HepG2 (cell line): ENCODE data around the gene ARL8B. TPM values are rescaled to one million over a fixed set of nuclear protein-coding genes. Genes with fewer than 3 reads are reported as not detected.

Experiments
- ATAC-seq: fragments of 200-7000 bp; cut with Tn5 transposase; 3 replicates; pipeline ENCODE4 v1.9.1; 2020; ENCODE audit warnings: mild to moderate bottlenecking, moderate library complexity
- BruUV-seq: library from RNA; stranded (reverse); fragments of 400-500 nt; replicated peaks from 2 replicates; lab custom pipeline; 2021; lab: Mats Ljungman, UMichigan
- CTCF ChIA-PET: fragments of 300-600 bp; formaldehyde crosslinking; extraction: SDS; loops from one replicate; lab custom pipeline; 2021; ENCODE audit warnings: low total read pairs, inconsistent platforms, low intra/inter-chr PET ratio; lab: Yijun Ruan, JAX
- POLR2A ChIA-PET: fragments of 350-600 bp; sonication (Branson Sonifier 250); formaldehyde crosslinking; loops from one replicate; lab custom pipeline; 2020; ENCODE audit warnings: antibody characterized with exemption, inconsistent platforms; lab: Yijun Ruan, JAX
- DNase-seq: peaks from one replicate; pipeline ENCODE4 v3.0.0-alpha.2; 2015; ENCODE audit warnings: low spot score
- FAIRE-seq: peaks from 3 replicates; lab custom pipeline; 2011; peaks lifted over from hg19 to GRCh38; lab: Jason Lieb, UNC
- H2AFZ ChIP-seq: one replicate; pipeline ENCODE4 v1.6.1; 2011; ENCODE audit warnings: low read length, inconsistent platforms
- H3K27ac ChIP-seq: fragments of 300-600 bp; 3 replicates; pipeline ENCODE4 v1.8.0; 2011; ENCODE audit warnings: mixed run types, mild to moderate bottlenecking, mixed read lengths, low read length, inconsistent platforms; ENCODE audit not compliant: insufficient read depth; ENCODE audit errors: extremely low read length
- H3K27me3 ChIP-seq, 2 experiments: fragments of 200-600 bp in 1 of 2; 2 replicates in 1 of 2; 3 replicates in 1 of 2; pipeline versions ENCODE4 v1.6.0 to v1.8.0; 2011; ENCODE audit warnings: low read length in 2 of 2, mild to moderate bottlenecking in 2 of 2, moderate library complexity in 2 of 2, inconsistent platforms in 1 of 2; ENCODE audit not compliant: insufficient read depth in 2 of 2, control insufficient read depth in 1 of 2
- H3K36me3 ChIP-seq, 2 experiments: fragments of 200-600 bp in 1 of 2; replicated peaks in 1 of 2; 2 replicates in 1 of 2; 3 replicates in 1 of 2; pipeline versions ENCODE4 v1.5.1 to v1.8.0; 2011; ENCODE audit warnings: low read length in 2 of 2, inconsistent platforms in 1 of 2; ENCODE audit not compliant: insufficient read depth in 2 of 2, control insufficient read depth in 1 of 2
- H3K4me1 ChIP-seq: 2 replicates; pipeline ENCODE4 v1.5.1; 2012; ENCODE audit warnings: low read length, inconsistent platforms; ENCODE audit not compliant: insufficient read depth
- H3K4me2 ChIP-seq: 2 replicates; pipeline ENCODE4 v1.6.0; 2011; ENCODE audit warnings: low read depth, low read length, inconsistent platforms
- H3K4me3 ChIP-seq, 3 experiments: fragments of 200-600 bp in 1 of 3; sonication (generic), shearing (Covaris generic) in 1 of 3; replicated peaks in 1 of 3; 2 replicates each; pipeline ENCODE4 v1.5.1; 2011 to 2016; ENCODE audit warnings: low read length in 3 of 3, inconsistent platforms in 2 of 3, low read depth in 2 of 3, mild to moderate bottlenecking in 2 of 3, control low read depth in 1 of 3, mixed read lengths in 1 of 3; ENCODE audit not compliant: insufficient read depth in 1 of 3
- H3K79me2 ChIP-seq: one replicate; pipeline ENCODE4 v1.6.1; 2011; ENCODE audit warnings: low read length, inconsistent platforms; ENCODE audit not compliant: insufficient read depth
- H3K9ac ChIP-seq: 2 replicates; pipeline ENCODE4 v1.6.0; 2011; ENCODE audit warnings: mild to moderate bottlenecking, low read depth, low read length, inconsistent platforms; ENCODE audit not compliant: insufficient read depth
- H3K9me3 ChIP-seq: 2 replicates; pipeline ENCODE4 v1.5.1; 2012; ENCODE audit warnings: mild to moderate bottlenecking, low read length
- H4K20me1 ChIP-seq: 2 replicates; pipeline ENCODE4 v1.6.0; 2011; ENCODE audit warnings: inconsistent platforms, mild to moderate bottlenecking, low read length, moderate library complexity; ENCODE audit not compliant: insufficient read depth
- AHR ChIP-seq: IDR thresholded peaks from 2 replicates; pipeline ENCODE4 v1.6.1; 2018; ENCODE audit warnings: missing genetic modification reagents, missing compliant biosample characterization
- BHLHE40 ChIP-seq: IDR thresholded peaks from 2 replicates; pipeline ENCODE4 v1.6.1; 2011; ENCODE audit warnings: low read length, improper control_type of control experiment
- CEBPB ChIP-seq: IDR thresholded peaks from 2 replicates; pipeline ENCODE4 v1.6.1; 2011; ENCODE audit warnings: low read depth, low read length, improper control_type of control experiment, borderline replicate concordance
- CEBPG ChIP-seq: IDR thresholded peaks from 2 replicates; pipeline ENCODE4 v1.6.1; 2016
- KMT2B ChIP-seq: IDR thresholded peaks from 2 replicates; pipeline ENCODE4 v1.6.1; 2016; ENCODE audit warnings: missing genetic modification reagents, missing compliant biosample characterization
- NCOR1 ChIP-seq: fragments of 200-600 bp; sonication (generic); IDR thresholded peaks from 2 replicates; pipeline ENCODE4 v1.7.0; 2017; ENCODE audit warnings: antibody characterized with exemption, low read length, borderline replicate concordance
- PHF21A ChIP-seq: sonication (generic); formaldehyde crosslinking; IDR thresholded peaks from 2 replicates; pipeline ENCODE4 v1.5.0; 2020; ENCODE audit warnings: mild to moderate bottlenecking, missing genetic modification reagents
- SNAPC2 ChIP-seq: sonication (generic); formaldehyde crosslinking; IDR thresholded peaks from 2 replicates; pipeline ENCODE4 v1.8.1; 2022; ENCODE audit warnings: mild to moderate bottlenecking, missing genetic modification reagents
- TARDBP ChIP-seq: sonication (generic); formaldehyde crosslinking; IDR thresholded peaks from 2 replicates; pipeline ENCODE4 v1.8.0; 2022; ENCODE audit warnings: mild to moderate bottlenecking, missing genetic modification reagents
- ZBTB21 ChIP-seq: sonication (generic); formaldehyde crosslinking; IDR thresholded peaks from 2 replicates; pipeline ENCODE4 v1.4.0; 2020; ENCODE audit warnings: missing genetic modification reagents
- ZNF30 ChIP-seq: sonication (generic); formaldehyde crosslinking; IDR thresholded peaks from 2 replicates; pipeline ENCODE4 v1.5.0; 2020; ENCODE audit warnings: mild to moderate bottlenecking, missing genetic modification reagents
- ZNF740 ChIP-seq: sonication (generic); formaldehyde crosslinking; IDR thresholded peaks from 2 replicates; pipeline ENCODE4 v1.4.0; 2020; ENCODE audit warnings: missing genetic modification reagents
- in situ Hi-C: cut with HindIII; loops from 2 replicates; pipeline ENCODE4 v1.10.0; 2017; ENCODE audit warnings: low pct_unique_long_range_greater_than_20kb; ENCODE audit not compliant: extremely low pct_ligation_motif_present
- intact Hi-C: fragments of 100-400 bp; cut with micrococcal nuclease; formaldehyde crosslinking; loops from one replicate; pipeline ENCODE4 v1.10.0; 2022; ENCODE audit not compliant: unreplicated experiment
- polyA plus RNA-seq, 8 experiments: library from polyadenylated mRNA; depleted of rRNA in 3 of 8; stranded (reverse) in 7 of 8; unstranded in 1 of 8; fragments of >200 nt; fragmentation: Illumina TruSeq in 4 of 8; extraction: Trizol in 4 of 8; gene quantifications; 2 replicates each; pipeline versions ENCODE4 v1.2.1 to v1.2.3, GENCODE V29; 2011 to 2016; ENCODE audit warnings: low read depth in 4 of 8, missing spikeins in 1 of 8, mixed read lengths in 1 of 8; ENCODE audit not compliant: insufficient read depth in 1 of 8
- total RNA-seq, 5 experiments: library from RNA; depleted of rRNA; stranded (reverse); fragments of >200 nt; fragmentation: Illumina TruSeq; extraction: Trizol; gene quantifications; 2 replicates each; pipeline ENCODE4 v1.2.3, GENCODE V29; 2016; ENCODE audit warnings: low read depth in 1 of 5
- TF ChIP-seq, protein P1 (sequence below): IDR thresholded peaks from 2 replicates; pipeline ENCODE4 v1.6.1; 2016
- TF ChIP-seq, protein P2 (sequence below), 2 experiments: sonication (generic) in 1 of 2; formaldehyde crosslinking in 1 of 2; IDR thresholded peaks; 2 replicates each; pipeline versions ENCODE4 v1.4.0 to v1.6.1; 2018 to 2020; ENCODE audit warnings: missing genetic modification reagents in 2 of 2, borderline replicate concordance in 1 of 2, low read depth in 1 of 2, mild to moderate bottlenecking in 1 of 2, missing biosample characterization in 1 of 2
- TF ChIP-seq, protein P3 (sequence below): sonication (generic); formaldehyde crosslinking; IDR thresholded peaks from 2 replicates; pipeline ENCODE4 v1.5.1; 2020; ENCODE audit warnings: mild to moderate bottlenecking, missing genetic modification reagents

ARL8B gene
- total and polyA plus RNA-seq, 2 of the 13 experiments (the other 11 are each of a cell fraction or from before 2014, with no cell fraction given) = 23.5 to 30.4 TPM

GRCh38 chr3:5126586-5126985 is 4.5 kb downstream of the ARL8B start:
- Histone ChIP-seq H3K9me3 (no peaks in the 10 kb centered on the region), H3K4me3 (no peak overlapping the region), H3K36me3 (no peaks in the 10 kb centered on the region), H3K27ac (peak overlapping the region; percentile 3), H3K4me2 (no peak overlapping the region), H3K4me1 (peaks cover 44% of the 10 kb centered on the region), H3K79me2 (peaks cover 88% of the 10 kb centered on the region), H4K20me1 (peaks cover 4% of the 10 kb centered on the region), H3K27me3 (no peaks in the 10 kb centered on the region; a peak in 1 of 5 replicates), H3K9ac (no peak overlapping the region), H2AFZ (no peak overlapping the region)
- DNase-seq (no peak), ATAC-seq (no peak), FAIRE-seq (no peak)
- TF ChIP-seq BHLHE40 (0 out of 2 replicates have a peak, but pooled peaks have one; percentile 19), ZNF30 (CRISPR knock-in tag) (no peak), ZNF740 (CRISPR knock-in tag) (no peak), NCOR1 (0 out of 2 replicates have a peak, but pooled peaks have one; percentile 27), CEBPB (peak; percentile 97), CEBPG (CRISPR knock-in tag) (peak; percentile 74), KMT2B (no peak), AHR (CRISPR knock-in tag) (no peak), TARDBP (CRISPR knock-in tag) (no peak), PHF21A (CRISPR knock-in tag) (no peak), SNAPC2 (CRISPR knock-in tag) (no peak), ZBTB21 (CRISPR knock-in tag) (no peak)
- TF ChIP-seq, protein P1, sequence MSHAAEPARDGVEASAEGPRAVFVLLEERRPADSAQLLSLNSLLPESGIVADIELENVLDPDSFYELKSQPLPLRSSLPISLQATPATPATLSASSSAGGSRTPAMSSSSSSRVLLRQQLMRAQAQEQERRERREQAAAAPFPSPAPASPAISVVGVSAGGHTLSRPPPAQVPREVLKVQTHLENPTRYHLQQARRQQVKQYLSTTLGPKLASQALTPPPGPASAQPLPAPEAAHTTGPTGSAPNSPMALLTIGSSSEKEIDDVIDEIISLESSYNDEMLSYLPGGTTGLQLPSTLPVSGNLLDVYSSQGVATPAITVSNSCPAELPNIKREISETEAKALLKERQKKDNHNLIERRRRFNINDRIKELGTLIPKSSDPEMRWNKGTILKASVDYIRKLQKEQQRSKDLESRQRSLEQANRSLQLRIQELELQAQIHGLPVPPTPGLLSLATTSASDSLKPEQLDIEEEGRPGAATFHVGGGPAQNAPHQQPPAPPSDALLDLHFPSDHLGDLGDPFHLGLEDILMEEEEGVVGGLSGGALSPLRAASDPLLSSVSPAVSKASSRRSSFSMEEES (CRISPR knock-in tag) = peak; percentile 70
- TF ChIP-seq, protein P2, sequence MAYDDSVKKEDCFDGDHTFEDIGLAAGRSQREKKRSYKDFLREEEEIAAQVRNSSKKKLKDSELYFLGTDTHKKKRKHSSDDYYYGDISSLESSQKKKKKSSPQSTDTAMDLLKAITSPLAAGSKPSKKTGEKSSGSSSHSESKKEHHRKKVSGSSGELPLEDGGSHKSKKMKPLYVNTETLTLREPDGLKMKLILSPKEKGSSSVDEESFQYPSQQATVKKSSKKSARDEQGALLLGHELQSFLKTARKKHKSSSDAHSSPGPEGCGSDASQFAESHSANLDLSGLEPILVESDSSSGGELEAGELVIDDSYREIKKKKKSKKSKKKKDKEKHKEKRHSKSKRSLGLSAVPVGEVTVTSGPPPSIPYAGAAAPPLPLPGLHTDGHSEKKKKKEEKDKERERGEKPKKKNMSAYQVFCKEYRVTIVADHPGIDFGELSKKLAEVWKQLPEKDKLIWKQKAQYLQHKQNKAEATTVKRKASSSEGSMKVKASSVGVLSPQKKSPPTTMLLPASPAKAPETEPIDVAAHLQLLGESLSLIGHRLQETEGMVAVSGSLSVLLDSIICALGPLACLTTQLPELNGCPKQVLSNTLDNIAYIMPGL (CRISPR knock-in tag; IDR thresholded peaks at IDR 0.05; ENCODE audit: borderline replicate concordance in 1 of 2, low read depth in 1 of 2) = no peak
- TF ChIP-seq, protein P3, sequence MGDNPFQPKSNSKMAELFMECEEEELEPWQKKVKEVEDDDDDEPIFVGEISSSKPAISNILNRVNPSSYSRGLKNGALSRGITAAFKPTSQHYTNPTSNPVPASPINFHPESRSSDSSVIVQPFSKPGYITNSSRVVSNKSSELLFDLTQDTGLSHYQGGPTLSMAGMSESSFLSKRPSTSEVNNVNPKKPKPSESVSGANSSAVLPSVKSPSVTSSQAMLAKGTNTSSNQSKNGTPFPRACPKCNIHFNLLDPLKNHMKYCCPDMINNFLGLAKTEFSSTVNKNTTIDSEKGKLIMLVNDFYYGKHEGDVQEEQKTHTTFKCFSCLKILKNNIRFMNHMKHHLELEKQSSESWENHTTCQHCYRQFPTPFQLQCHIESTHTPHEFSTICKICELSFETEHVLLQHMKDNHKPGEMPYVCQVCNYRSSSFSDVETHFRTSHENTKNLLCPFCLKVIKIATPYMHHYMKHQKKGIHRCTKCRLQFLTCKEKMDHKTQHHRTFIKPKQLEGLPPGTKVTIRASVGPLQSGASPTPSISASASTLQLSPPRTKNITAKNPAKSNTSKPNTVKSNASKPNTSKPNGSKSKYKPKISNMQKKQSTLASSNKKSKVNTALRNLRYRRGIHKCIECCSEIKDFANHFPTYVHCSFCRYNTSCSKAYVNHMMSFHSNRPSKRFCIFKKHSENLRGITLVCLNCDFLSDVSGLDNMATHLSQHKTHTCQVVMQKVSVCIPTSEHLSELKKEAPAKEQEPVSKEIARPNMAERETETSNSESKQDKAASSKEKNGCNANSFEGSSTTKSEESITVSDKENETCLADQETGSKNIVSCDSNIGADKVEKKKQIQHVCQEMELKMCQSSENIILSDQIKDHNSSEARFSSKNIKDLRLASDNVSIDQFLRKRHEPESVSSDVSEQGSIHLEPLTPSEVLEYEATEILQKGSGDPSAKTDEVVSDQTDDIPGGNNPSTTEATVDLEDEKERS (CRISPR knock-in tag) = no peak
- CTCF ChIA-PET = no interaction called here
- POLR2A ChIA-PET = no interaction called here
- intact Hi-C loops = no loop called here
- in situ Hi-C loops = no loop called here
- no TSS peak for BruUV-seq
